Stimulated activated CD8-positive, alpha-beta memory T cell treated with anti-CD3 and anti-CD28 coated beads, Interleukin-12 subunit alpha, Interleukin-12 subunit beta, amount 100 ng/mL, for 4 hours (primary cell): ENCODE measurements around the gene GNAI1.
A peak's percentile ranks its signal among the peaks of the same experiment; 100 is the strongest.

ENCODE experiments used
- DNase-seq: peaks from one replicate; pipeline ENCODE4 v3.0.0-alpha.2; 2020; ENCODE audit warnings: low read depth

Gene GNAI1

DNA sequence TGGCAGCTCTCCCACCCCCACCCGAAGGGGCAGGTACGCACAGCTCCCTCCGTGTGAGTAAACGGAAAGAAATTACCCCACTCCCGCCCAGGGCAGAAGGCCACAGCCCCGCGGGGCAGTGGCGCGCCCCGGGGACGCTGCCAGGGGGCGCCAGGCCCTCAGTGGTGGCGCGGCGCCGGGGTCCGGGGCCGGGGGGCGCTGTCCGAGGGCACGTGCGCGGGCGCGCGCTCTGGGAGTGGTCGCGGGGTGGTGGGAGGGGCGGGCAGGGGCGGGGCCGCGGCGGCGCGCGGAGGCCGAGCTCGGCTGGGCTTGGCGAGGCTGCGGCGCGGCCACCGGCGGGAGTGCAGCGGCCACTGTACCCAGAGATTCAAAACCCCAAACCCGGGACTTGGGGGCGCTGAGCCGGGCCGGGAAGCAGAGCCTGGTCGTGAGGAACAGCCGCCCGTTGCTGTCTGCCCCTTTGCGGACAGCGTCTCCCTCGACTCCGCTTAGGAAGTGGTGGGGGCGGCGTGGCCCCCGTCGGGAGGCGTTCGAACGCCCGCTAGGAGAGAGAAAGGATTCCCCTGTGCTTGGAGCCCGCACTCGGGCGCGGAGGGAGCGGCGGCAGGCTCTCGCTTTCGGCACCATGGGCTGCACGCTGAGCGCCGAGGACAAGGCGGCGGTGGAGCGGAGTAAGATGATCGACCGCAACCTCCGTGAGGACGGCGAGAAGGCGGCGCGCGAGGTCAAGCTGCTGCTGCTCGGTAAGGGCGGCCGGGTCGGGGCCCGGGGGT lies at the start of gene GNAI1:
Gene GNAI1 (plus strand): TSS at position 296 of the 773 bp plus-strand sequence. CDS start 330 bp downstream, at position 626.
- DNase-seq = peak; percentile 10

- DNase-seq = no peak
These were observed 47.4 kb upstream of the GNAI1 start for GRCh38 chr7:80087051-80087770.

DNA sequence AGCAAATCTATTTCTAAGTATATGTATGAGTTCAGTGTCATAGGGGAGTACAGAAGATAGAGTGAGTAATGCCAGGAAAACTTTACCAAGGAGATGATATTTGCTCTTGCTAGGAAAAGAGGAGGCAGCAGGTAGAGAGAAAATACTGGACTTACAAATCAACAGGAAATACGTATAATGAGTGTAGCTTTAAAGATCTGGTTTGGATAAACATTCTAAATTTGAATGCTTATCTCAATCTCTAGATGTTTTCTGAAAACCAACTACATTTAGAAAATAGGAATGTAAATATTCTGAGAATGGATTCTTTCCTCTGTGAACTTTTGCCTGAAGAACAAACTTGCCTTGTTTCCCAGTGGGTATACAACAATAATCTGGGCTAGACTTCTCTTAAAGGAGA lies 46.9 kb upstream of the GNAI1 start:
- DNase-seq = no peak

GRCh38 chr7:80088705-80089104 lies 45.9 kb upstream of the GNAI1 start:
- no peak for DNase-seq

DNA sequence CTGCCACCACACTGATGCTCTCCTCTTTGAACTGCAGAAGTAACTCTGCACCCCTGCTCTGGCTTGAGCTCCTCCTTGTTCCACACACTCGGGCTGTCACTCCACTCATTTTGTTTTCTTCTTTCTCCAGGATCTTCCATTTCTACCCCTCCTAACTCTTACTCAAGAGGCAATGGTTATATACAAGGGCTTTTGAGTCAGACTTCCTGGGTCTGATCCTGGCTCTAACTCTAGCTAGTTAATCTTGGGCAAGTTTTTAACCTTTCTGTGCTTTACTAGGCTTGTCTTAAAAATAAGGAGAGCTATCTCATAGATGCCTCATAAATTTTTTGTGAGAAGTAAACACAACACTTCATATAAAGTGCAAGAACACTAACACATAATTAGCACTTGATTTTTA lies 45.3 kb upstream of the GNAI1 start:
- no peak for DNase-seq

DNA sequence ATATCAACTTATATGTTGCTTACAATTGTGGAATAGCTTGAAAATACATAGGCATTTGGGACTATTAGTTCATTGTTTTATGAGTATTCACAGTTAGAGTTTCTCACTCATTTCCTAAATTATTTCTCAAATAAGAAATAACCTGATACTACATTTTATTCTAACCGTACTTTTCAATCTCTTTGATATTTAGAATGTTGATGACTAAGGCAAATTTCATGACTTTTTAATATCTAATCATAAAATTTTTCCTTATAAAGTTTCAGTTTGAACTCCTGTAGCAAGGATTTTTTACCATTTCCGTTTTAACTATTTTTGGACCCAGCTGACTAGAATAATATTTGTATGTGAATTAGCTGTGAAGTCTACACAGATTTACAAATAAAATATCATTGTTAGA lies 41.3 kb upstream of the GNAI1 start:
- no peak for DNase-seq

DNA sequence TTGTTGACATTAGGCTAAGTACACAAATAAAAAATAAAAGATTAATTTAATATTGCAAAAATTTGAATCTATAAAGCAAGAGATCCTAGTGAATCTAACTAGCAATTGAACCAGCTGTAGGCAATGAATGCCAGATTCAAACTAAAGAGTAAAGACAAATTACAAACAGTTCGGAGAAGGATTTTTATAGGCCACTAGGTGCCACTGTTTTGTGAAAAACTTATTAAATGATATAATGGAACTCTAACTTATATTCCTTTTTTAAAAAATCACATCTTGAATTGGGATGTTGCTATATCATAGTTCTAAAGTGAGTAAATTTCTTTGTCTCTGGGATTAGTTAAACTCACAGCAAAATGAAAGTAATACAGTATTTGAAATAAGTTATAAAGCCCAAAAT lies 39.1 kb upstream of the GNAI1 start:
- DNase-seq = no peak

DNA sequence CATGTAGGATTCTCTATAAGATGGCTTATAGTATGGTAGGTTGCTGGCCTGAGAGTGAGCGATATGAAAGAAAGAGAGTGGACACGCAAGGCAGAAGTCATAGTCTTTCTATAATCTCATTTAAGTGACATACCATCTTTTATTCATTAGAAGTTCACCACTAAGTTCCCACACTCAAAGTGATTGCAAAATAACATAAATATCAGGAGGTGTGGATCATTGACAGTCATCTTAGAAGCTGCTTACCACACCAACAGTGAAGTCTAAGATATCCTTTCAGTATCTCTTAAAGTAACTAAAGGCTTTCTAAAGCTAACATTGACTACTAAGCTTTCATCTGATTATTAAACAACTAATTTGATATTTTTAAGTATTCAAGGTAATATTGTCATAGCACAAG lies 36.9 kb upstream of the GNAI1 start:
- DNase-seq = no peak

DNA sequence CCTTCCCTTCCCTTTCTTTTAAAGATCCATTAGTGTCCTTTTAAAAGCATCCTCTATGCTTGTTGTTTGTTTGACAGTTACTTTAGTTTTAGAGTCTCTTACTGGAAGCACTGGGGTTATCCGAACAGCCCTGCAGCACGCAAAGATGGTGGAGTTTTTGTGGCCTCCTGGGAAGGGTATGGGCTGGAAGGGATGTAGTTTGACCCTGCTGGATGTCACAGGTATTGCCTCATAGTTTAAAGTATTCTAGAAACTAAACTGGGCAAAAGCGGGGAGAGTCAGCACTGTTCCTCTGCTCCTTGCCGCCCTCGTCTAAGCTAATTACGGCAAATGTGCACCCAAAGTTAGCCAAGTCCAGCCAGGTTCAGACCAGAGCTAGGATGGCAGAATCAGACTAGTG lies 35.8 kb upstream of the GNAI1 start:
- no peak for DNase-seq

- no peak for DNase-seq
These were observed 34.4 kb upstream of the GNAI1 start for GRCh38 chr7:80100254-80100653.

GRCh38 chr7:80105701-80106408 lies 28.8 kb upstream of the GNAI1 start:
- no peak for DNase-seq

DNA sequence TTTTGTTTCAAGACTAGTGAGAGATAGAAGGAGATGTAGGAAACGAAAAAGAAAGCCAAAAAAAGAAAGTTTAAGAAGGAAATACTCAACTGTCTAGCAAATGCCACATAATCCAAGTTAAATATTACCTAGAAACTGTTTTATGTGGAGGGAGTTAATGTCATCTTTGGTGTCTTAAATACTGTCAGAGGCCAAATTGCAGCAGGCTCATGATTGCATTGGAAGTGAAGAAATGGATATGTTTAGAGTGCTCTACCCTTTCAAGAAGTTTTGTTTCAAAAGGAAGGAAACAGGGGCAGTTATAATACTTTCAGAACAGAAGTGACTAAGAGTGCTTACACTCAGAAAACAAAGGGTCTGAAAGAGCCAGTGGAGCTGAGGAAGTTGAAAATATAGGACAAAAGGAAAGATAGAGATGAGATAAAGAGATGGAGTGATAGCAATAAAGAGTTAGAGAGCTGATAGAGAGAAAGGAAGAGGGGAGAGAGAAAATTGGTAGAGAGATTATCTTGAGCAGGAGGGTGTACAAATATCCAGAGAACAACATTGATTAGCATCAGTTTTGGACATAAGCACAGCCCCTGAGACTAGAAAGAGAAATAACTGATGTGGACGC lies 28.0 kb upstream of the GNAI1 start:
- no peak for DNase-seq

DNA sequence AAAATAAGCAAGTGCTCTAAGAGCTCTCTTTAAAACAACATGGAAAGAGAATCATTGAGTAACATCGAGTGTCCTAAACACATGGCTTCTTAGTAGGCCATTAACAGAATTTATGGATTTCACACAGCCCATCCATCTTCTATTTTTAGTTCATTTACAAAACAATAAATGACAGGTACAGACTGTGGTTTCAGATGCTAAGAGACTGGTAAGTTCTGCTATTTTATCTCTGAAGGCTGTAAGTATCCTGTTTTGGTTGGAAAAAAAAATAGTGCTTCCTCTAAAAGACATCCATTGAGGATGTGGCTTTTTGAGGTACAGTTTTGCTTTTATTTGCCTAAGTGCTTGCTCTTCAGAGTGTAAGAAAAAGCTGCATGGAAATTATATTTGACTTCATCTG lies 27.4 kb upstream of the GNAI1 start:
- DNase-seq = no peak

GRCh38 chr7:80110376-80110775 lies 24.3 kb upstream of the GNAI1 start:
- DNase-seq = no peak

- DNase-seq = no peak
These were observed 20.5 kb upstream of the GNAI1 start for GRCh38 chr7:80114159-80114558.

GRCh38 chr7:80124526-80125264 lies 9.9 kb upstream of the GNAI1 start:
- no peak for DNase-seq

DNA sequence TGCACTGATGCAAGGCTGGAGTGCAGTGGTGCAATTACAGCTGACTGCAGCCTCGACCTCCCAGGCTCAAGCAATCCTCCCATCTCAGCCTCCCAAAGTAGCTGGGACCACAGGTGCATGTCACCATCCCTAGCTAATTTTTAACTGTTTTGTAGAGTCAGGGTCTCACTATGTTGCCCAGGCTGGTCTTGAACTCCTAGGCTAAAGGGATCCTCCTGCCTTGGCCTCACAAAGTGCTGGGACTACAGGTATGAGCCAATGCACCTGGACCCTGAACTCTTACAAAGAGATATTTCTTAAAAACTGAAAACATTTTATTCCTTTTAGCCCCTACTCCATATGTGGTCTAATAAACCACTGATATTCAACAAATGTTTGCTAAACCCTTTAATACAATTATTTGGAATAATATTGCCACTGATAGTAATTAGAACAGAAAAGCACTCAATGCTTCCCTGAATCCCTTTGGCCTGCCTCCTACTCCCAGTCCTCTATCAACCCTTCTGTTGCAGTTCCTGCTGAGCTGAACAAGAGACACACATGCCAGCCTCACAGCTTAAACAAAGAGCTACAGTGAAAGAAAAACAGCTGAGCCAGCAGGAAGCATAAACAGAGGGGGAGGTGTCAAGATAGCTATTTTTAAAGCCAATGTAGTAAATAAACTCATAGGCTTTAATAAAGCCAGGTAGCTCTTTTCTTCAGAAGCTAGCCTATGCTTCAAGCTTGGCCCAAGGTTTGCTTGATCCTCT lies 7.0 kb upstream of the GNAI1 start:
- no peak for DNase-seq

DNA sequence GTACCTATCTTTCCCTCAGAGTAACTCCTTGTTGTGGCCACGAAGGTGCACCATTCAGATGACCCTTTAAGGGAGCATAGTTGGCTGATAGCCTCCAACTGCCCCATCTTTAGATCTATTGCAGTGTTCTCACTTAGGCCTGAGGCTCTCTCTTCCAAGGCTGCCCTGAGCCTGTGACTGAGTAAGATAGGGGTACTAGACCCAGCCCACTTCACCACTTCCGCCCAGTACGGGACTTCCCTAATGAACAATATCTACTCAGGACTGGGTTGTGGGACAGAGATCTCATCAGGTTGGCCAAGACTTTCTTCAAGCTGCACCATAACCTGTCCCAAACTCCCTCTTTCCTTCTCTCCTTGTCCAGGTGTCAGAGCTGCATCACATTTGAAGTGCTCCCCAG lies 5.7 kb upstream of the GNAI1 start:
- DNase-seq = no peak

DNA sequence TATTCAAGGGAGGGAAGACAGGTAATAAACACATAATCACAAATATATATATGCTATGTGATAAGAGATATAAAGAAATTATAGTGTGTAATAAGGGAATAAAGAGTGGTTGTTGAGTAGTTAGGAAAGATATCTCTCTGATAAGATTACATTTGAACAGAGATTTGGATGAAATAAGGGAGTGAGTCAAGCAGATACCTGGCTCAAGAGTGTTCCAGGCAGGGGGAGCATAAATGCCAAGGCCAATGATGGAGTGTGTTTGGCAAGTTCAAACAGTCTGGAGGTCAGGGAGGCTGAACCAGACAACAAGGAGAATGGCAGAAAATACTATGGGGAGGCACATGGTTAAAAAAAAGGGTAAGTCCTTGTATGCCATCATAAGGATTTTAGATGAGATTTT lies 4.8 kb upstream of the GNAI1 start:
- DNase-seq = no peak

DNA sequence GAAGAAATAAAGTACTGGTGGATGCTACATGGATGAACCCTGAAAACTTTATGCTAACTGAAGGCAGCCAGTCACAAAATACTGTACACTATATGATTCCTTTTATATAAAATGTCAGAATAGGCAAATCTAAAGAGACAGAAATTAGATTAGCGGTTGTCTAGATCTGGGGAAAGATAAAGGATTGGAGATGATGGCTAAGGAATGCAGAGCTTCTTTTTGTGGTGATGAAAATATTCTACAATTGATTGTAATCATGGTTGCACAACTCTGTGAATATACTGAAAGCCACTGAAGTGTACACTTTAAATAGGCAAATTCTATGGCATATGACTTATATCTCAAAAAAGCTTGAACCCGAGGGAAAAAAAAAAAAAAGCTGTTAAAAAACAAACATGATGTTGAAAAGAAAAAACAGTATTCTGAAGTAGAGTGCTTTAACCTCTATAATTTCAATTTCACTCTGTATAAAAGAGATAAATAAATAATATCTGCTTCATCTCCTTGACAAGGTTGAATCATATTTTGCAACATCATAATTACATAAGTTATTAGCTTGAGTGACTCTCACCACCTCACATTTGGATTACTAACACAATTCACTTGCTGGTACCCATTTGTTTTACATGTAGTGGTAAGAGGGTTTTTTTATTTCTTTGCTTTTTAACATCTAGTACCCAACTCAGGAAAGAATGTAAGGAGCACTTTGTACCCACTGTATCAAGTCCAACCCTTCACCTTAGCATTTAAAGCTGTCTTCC lies 2.8 kb upstream of the GNAI1 start:
- DNase-seq = no peak
